GM10248 (cell line): ENCODE measurements around the gene PTPRN2.

ENCODE experiments used
- CTCF ChIA-PET: fragments of 300-600 bp; sonication (Branson Sonifier 250); formaldehyde crosslinking; extraction: SDS; loops from one replicate; lab custom pipeline; 2021; ENCODE audit warnings: antibody characterized with exemption; lab: Yijun Ruan, JAX
- POLR2A ChIA-PET: fragments of 350-650 bp; sonication (Branson Sonifier 250); formaldehyde crosslinking; extraction: SDS; loops from one replicate; lab custom pipeline; 2020; ENCODE audit warnings: antibody characterized with exemption; lab: Yijun Ruan, JAX
- DNase-seq: peaks from one replicate; pipeline ENCODE4 v3.0.0; 2012; ENCODE audit errors: extremely low spot score
- TF ChIP-seq, protein P1 (sequence below): IDR thresholded peaks from 2 replicates; pipeline ENCODE4 v1.5.1; 2012; ENCODE audit warnings: mild to moderate bottlenecking, low read depth; ENCODE audit errors: extremely low read depth, missing control alignments, control extremely low read depth

Gene PTPRN2

DNA sequence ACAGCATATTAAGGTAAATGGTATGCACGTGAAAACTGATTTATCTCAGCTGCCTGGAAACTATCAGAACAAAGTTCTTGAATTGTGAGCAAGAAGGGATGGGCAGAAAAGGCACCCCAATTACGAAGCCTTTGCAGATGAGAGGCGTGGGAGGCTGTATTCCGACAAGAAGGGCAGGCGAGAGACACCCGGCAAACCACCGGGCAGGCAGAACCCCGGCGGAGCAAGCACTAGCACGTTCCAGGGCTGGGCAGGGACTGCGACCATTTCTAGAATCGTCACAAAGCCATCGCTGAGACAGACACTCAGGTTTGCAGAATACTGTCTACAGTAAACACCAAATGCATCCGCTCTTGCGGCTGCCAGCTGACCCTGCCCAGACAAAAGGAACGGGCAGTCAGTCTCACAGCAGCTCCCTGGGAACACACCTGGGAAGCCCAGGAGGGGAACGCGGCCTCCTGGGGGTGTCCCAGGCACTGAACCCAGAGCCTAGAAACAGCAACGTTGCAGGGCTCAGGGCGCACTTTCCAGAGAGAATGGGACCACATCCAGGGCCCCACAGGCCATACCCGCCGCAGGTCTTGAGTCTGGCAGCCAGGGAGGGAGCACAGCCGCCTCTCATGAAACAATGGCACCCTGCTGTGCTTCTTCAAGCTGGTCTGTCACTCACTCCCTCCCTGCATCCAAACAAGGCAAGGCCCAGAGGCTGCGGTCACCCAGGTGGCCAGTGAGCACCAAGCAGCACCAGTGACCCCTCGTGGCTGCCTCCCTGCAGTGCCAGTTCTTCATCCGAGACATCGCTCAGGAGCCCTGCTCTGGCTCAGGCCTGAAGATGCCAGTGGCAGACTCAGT, 261.9 kb downstream of the PTPRN2 start:
- CTCF ChIA-PET: no interaction called here

DNA sequence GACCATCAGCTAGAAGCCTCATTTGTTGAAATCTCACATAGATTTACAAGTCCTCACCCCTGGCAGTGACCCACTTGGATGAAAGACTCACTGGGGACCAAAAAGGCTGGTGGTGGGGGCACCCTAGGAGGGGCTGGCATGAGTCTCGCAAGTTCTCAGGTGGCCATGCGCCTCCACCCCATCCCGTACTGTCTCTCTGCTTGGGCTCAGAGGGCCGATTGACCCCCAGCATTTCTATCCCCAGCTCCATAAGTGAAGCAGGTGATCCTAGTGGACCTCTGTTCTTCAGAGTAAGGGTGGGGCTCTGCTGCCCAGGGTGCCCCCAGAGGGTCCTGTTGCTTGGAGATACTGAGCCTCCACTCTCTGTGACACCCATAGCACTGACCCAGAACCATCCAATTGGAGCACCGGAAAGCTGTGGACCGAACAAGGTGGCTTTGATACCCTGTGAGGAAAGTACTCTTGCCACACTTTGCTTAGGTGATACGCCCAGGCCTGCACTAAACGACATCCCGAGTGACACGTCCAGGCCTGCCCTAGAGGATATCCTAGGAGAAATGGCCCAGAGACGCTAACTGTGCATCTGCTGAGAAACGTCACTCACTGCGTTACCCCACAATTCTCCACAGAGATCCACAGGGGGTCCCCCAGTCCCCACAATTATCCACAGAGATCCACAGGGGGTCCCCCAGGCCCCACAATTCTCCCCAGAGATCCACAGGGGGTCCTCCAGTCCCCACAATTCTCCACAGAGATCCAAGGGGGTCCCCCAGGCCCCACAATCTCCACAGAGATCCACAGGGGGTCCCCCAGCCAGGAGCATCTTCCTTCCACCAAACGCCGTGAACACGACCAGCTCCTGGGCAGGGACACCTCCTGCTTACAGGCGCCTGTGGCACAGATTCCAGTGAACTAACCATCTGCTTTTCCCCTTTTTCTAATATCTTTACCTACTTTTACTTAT, 262.9 kb downstream of the PTPRN2 start:
- TF ChIP-seq, protein P1, sequence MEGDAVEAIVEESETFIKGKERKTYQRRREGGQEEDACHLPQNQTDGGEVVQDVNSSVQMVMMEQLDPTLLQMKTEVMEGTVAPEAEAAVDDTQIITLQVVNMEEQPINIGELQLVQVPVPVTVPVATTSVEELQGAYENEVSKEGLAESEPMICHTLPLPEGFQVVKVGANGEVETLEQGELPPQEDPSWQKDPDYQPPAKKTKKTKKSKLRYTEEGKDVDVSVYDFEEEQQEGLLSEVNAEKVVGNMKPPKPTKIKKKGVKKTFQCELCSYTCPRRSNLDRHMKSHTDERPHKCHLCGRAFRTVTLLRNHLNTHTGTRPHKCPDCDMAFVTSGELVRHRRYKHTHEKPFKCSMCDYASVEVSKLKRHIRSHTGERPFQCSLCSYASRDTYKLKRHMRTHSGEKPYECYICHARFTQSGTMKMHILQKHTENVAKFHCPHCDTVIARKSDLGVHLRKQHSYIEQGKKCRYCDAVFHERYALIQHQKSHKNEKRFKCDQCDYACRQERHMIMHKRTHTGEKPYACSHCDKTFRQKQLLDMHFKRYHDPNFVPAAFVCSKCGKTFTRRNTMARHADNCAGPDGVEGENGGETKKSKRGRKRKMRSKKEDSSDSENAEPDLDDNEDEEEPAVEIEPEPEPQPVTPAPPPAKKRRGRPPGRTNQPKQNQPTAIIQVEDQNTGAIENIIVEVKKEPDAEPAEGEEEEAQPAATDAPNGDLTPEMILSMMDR: no peak
- CTCF ChIA-PET: no interaction called here
- no peak for DNase-seq
- POLR2A ChIA-PET: no interaction called here

More for the DNA sequence above, 261.9 kb downstream of the PTPRN2 start:
- POLR2A ChIA-PET: no interaction called here
- TF ChIP-seq, protein P1: no peak
- no peak for DNase-seq

DNA sequence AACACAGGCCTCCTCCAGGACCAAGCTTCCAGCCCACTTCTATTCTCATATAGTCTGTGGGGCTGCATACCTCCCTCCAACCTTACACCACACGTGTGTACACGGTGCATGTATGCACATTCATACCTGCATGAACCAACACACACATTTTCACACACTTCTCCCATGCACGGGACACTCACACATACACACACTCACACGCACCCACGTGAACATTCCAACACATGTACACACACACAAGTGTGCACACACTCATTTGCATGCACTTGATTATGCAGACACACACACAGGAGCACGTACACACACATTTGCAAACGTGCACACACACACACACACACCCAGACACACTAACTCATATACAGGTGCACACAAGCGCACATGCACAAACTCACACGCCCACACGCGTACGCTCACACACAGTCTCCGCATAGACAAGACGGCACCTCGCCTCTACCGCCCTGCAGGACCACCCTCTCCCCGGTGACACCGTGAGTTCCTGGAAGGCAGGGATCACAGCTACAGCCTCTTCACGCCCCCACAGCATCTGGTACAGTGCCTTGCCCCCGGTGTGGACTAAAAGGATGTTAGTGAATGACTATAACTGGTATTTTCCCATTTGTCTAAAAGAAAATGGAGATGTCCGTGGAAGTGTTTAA, 263.8 kb downstream of the PTPRN2 start:
- no peak for DNase-seq
- TF ChIP-seq, protein P1: no peak
- POLR2A ChIA-PET: no interaction called here
- CTCF ChIA-PET: no interaction called here

DNA sequence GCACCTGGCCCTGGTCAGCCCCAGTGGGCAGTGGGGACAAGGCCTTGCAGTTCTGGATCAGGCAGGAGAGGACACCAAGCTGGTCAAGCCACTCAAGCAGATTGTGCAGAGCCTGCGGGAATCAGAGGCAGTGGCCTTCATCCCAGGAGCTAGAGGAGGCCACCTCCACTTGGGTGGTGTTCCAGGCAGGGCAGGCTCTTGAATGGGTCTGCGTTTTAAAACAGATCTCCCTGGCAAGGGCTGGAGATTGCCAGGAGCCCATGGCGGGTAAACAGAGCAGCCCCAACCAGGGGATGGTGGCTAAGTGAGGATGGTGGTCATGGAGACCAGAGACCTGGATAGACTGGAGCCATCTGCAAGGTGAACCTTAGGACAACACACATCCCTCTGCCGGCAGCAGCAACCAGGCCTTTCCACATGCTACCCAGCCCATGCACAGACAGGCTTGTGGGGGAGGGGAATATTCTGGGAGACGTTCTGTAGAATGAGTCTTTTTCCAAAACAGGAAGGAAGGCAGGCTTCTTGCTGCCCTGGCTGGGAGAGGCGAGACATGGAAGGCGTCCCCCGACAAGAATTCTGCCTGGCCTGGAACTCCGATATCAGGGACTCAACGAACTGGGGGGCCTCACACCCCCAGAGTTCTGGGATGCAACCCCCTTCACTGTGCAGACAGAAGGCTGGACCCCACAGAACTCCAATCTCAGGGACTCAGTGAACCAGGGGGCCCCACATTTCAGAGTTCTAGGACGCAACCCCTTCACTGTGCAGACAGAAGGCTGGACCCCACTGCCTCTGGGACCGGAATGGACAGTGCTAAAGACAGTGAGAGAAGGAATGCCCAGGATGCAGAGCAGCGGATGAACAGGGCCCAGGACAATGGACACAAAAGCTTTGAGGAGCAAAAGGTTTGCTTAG, 264.8 kb downstream of the PTPRN2 start:
- POLR2A ChIA-PET: no interaction called here
- TF ChIP-seq, protein P1: no peak
- CTCF ChIA-PET: no interaction called here

DNA sequence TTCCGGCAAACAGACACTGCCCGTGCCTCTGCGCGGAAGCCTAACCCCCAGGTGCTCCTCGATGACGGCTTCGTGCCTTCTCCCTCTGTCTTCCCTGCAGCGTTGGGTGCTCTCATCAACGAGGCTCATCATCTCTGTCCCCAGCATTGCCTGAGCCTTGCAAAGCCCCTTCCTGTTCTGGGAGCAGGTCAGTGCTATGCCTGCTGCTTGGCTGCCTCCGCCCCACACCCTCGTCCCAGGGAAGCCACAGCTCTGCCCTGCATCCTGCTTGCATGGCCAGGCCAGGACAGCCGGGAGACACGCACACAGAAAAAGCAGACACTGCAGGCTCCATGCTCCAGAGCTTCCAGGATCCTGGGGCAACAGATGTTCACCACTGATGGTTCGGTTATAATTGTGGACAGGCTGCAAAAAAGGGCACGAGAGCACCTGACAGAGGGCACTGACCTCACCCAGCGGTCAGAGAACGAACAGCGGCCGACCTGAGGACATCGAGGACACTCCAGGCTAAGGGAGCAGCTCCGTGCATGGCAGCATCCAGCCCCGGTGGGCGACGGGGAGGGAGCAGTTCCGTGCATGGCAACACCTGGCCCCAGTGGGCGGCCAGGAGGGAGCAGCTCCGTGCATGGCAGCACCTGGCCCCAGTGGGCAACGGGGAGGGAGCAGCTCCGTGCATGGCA, 265.5 kb downstream of the PTPRN2 start:
- ChIA-PET CTCF (no interaction called here), POLR2A (no interaction called here)
- DNase-seq: no peak
- TF ChIP-seq, protein P1: no peak

More for the DNA sequence above, 264.8 kb downstream of the PTPRN2 start:
- no peak for DNase-seq
